ENCODE measurements around the gene SLC5A10.

Gene SLC5A10

DNA sequence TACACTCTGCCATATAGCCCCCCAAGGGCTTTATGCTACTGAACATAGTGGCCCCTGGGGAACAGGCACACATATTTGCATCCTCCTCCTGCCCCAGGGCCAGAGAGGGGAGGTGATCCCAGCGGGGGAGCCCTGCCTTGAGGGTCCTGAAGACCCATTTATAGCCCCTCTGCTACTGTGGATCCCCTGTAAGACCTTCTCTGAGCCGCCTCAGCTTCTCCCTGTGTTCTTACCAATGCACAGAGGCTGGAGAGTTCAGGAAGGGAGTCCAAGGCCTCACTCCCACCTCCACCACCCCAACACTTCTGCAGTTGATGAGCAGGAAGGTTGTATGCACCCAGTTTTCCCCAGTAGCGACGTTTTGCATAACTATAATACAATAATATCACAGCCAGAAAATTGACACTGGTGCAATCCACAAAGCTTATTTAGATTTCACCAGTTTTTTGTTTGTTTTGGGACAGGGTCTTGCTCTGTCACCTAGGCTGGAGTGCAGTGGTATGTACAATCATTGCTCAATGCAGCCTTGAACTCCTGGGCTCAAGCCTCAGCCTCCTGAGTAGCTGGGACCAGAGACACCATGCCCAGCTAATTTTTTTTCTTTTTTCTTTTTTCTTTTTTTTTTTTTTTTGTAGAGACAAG, 53.9 kb downstream of the SLC5A10 start:
- no peaks in the 10 kb centered on the region for H3K9me2 ChIP-seq (ENCODE audit: low read depth, low read length)
- no peak overlapping the region for H3K9ac ChIP-seq (ENCODE audit: low read length)
- no peak overlapping the region for H3K27ac ChIP-seq (ENCODE audit: low read depth, low read length, poor library complexity, severe bottlenecking)
- no peaks in the 10 kb centered on the region for H4K20me1 ChIP-seq (ENCODE audit: insufficient read depth, low read length)
- H3K36me3 ChIP-seq (ENCODE audit: insufficient read depth, low read length) = peaks cover 10% of the 10 kb centered on the region; the same call in 1 of the 2 replicates
- TF ChIP-seq, protein P1, sequence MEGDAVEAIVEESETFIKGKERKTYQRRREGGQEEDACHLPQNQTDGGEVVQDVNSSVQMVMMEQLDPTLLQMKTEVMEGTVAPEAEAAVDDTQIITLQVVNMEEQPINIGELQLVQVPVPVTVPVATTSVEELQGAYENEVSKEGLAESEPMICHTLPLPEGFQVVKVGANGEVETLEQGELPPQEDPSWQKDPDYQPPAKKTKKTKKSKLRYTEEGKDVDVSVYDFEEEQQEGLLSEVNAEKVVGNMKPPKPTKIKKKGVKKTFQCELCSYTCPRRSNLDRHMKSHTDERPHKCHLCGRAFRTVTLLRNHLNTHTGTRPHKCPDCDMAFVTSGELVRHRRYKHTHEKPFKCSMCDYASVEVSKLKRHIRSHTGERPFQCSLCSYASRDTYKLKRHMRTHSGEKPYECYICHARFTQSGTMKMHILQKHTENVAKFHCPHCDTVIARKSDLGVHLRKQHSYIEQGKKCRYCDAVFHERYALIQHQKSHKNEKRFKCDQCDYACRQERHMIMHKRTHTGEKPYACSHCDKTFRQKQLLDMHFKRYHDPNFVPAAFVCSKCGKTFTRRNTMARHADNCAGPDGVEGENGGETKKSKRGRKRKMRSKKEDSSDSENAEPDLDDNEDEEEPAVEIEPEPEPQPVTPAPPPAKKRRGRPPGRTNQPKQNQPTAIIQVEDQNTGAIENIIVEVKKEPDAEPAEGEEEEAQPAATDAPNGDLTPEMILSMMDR (IDR thresholded peaks at IDR 0.05; ENCODE audit: low read length) = no peak
- no peak for TF ChIP-seq EZH2 (IDR thresholded peaks at IDR 0.05; ENCODE audit: borderline replicate concordance, low read length)
- H3K4me3 ChIP-seq (ENCODE audit: low read depth, low read length, poor library complexity, severe bottlenecking) = no peak overlapping the region
- H3K79me2 ChIP-seq (ENCODE audit: insufficient read depth, low read length) = no peaks in the 10 kb centered on the region
- H3K9me3 ChIP-seq (ENCODE audit: low read length) = no peaks in the 10 kb centered on the region
- no peaks in the 10 kb centered on the region for H3K27me3 ChIP-seq (ENCODE audit: insufficient read depth, low read length)
- no peak overlapping the region for H3K4me2 ChIP-seq (ENCODE audit: low read length)
- no peaks in the 10 kb centered on the region for H3F3A ChIP-seq (ENCODE audit: insufficient read depth, low read length)
- no peak overlapping the region for H2AFZ ChIP-seq (ENCODE audit: low read length)
- peaks cover 31% of the 10 kb centered on the region for H3K4me1 ChIP-seq (ENCODE audit: insufficient read depth, low read length, severe bottlenecking)

- Histone ChIP-seq H3K9me3 (ENCODE audit: low read length) (no peaks in the 10 kb centered on the region), H3K27me3 (ENCODE audit: insufficient read depth, low read length) (no peaks in the 10 kb centered on the region)
Measured at GRCh38 chr17:19006698-19007097, 54.7 kb downstream of the SLC5A10 start.

GRCh38 chr17:19009970-19010369, 58.0 kb downstream of the SLC5A10 start:
- Histone ChIP-seq H3K9ac (ENCODE audit: low read length) (no peak overlapping the region), H3K4me1 (ENCODE audit: insufficient read depth, low read length, severe bottlenecking) (peaks cover 3% of the 10 kb centered on the region), H3K36me3 (ENCODE audit: insufficient read depth, low read length) (no peaks in the 10 kb centered on the region), H3K9me3 (ENCODE audit: low read length) (no peaks in the 10 kb centered on the region), H2AFZ (ENCODE audit: low read length) (no peak overlapping the region), H4K20me1 (ENCODE audit: insufficient read depth, low read length) (no peaks in the 10 kb centered on the region), H3K4me3 (ENCODE audit: low read depth, low read length, poor library complexity, severe bottlenecking) (no peak overlapping the region), H3K27me3 (ENCODE audit: insufficient read depth, low read length) (no peaks in the 10 kb centered on the region), H3K79me2 (ENCODE audit: insufficient read depth, low read length) (no peaks in the 10 kb centered on the region), H3K9me2 (ENCODE audit: low read depth, low read length) (no peaks in the 10 kb centered on the region), H3K4me2 (ENCODE audit: low read length) (no peak overlapping the region), H3K27ac (ENCODE audit: low read depth, low read length, poor library complexity, severe bottlenecking) (no peak overlapping the region), H3F3A (ENCODE audit: insufficient read depth, low read length) (no peaks in the 10 kb centered on the region)
- TF ChIP-seq, protein P1 (IDR thresholded peaks at IDR 0.05; ENCODE audit: low read length) = no peak
- TF ChIP-seq EZH2 (IDR thresholded peaks at IDR 0.05; ENCODE audit: borderline replicate concordance, low read length) = no peak

More at GRCh38 chr17:19006698-19007097, 54.7 kb downstream of the SLC5A10 start:
- Histone ChIP-seq H3K4me3 (ENCODE audit: low read depth, low read length, poor library complexity, severe bottlenecking) (no peak overlapping the region), H3K79me2 (ENCODE audit: insufficient read depth, low read length) (no peaks in the 10 kb centered on the region), H2AFZ (ENCODE audit: low read length) (no peak overlapping the region), H3K9me2 (ENCODE audit: low read depth, low read length) (no peaks in the 10 kb centered on the region), H4K20me1 (ENCODE audit: insufficient read depth, low read length) (no peaks in the 10 kb centered on the region), H3K4me1 (ENCODE audit: insufficient read depth, low read length, severe bottlenecking) (peaks cover 29% of the 10 kb centered on the region), H3K36me3 (ENCODE audit: insufficient read depth, low read length) (peaks cover 10% of the 10 kb centered on the region; the same call in 1 of the 2 replicates), H3K4me2 (ENCODE audit: low read length) (no peak overlapping the region), H3F3A (ENCODE audit: insufficient read depth, low read length) (no peaks in the 10 kb centered on the region), H3K9ac (ENCODE audit: low read length) (no peak overlapping the region), H3K27ac (ENCODE audit: low read depth, low read length, poor library complexity, severe bottlenecking) (no peak overlapping the region)
- no peak for TF ChIP-seq EZH2 (IDR thresholded peaks at IDR 0.05; ENCODE audit: borderline replicate concordance, low read length)
- TF ChIP-seq, protein P1 (IDR thresholded peaks at IDR 0.05; ENCODE audit: low read length) = no peak
